ENCODE data around the gene CD28. TPM values are rescaled to one million over a fixed set of nuclear protein-coding genes. Genes with fewer than 3 reads are reported as not detected.

The CD28 gene
- total RNA-seq, 1 donor from 2014 or later, result 2.5 TPM

- Histone ChIP-seq H3K9me3 (no peaks in the 10 kb centered on the region), H3K27me3 (no peaks in the 10 kb centered on the region), H3K27ac (peak overlapping the region; percentile 30), H3K4me1 (peaks cover 12% of the 10 kb centered on the region), H3K36me3 (no peaks in the 10 kb centered on the region), H3K4me3 (no peak overlapping the region)
- TF ChIP-seq CTCF (IDR thresholded peaks at IDR 0.05), result no peak
- intact Hi-C loops (cut with DNase I), result no loop called here
- ATAC-seq (no peak), DNase-seq (no peak)
These were observed 35.1 kb downstream of the CD28 start for GRCh38 chr2:203741566-203741965.

GRCh38 chr2:203743441-203743981, 37.1 kb downstream of the CD28 start:
- Histone ChIP-seq H3K27me3 (no peaks in the 10 kb centered on the region), H3K4me3 (no peak overlapping the region), H3K4me1 (peaks cover 12% of the 10 kb centered on the region), H3K9me3 (no peaks in the 10 kb centered on the region), H3K36me3 (no peaks in the 10 kb centered on the region), H3K27ac (no peak overlapping the region)
- DNase-seq, result no peak
- TF ChIP-seq CTCF (IDR thresholded peaks at IDR 0.05), result no peak
- ATAC-seq, result peak; percentile 69
- intact Hi-C loops (cut with DNase I), result no loop called here

- Histone ChIP-seq H3K27me3 (no peaks in the 10 kb centered on the region), H3K27ac (no peak overlapping the region), H3K9me3 (no peaks in the 10 kb centered on the region), H3K36me3 (no peaks in the 10 kb centered on the region), H3K4me1 (peaks cover 12% of the 10 kb centered on the region), H3K4me3 (no peak overlapping the region)
- intact Hi-C loops (cut with DNase I), result no loop called here
- DNase-seq, result no peak
- no peak for TF ChIP-seq CTCF (IDR thresholded peaks at IDR 0.05)
- no peak for ATAC-seq
These were observed 37.7 kb downstream of the CD28 start for GRCh38 chr2:203744091-203744490.

GRCh38 chr2:203745267-203745666, 38.8 kb downstream of the CD28 start:
- no peak overlapping the region for H3K27ac ChIP-seq
- DNase-seq (no peak), ATAC-seq (no peak)
- no peak for TF ChIP-seq CTCF (IDR thresholded peaks at IDR 0.05)
- no peaks in the 10 kb centered on the region for H3K27me3 ChIP-seq
- H3K36me3 ChIP-seq, result no peaks in the 10 kb centered on the region
- H3K9me3 ChIP-seq, result no peaks in the 10 kb centered on the region
- intact Hi-C loops (cut with DNase I), result no loop called here
- peaks cover 12% of the 10 kb centered on the region for H3K4me1 ChIP-seq
- H3K4me3 ChIP-seq, result no peak overlapping the region

- no peaks in the 10 kb centered on the region for H3K4me1 ChIP-seq
- no peak for TF ChIP-seq CTCF (IDR thresholded peaks at IDR 0.05)
- H3K27me3 ChIP-seq, result no peaks in the 10 kb centered on the region
- no peaks in the 10 kb centered on the region for H3K9me3 ChIP-seq
- no peak overlapping the region for H3K4me3 ChIP-seq
- intact Hi-C loops (cut with DNase I), result no loop called here
- DNase-seq (no peak), ATAC-seq (no peak)
- H3K36me3 ChIP-seq, result no peaks in the 10 kb centered on the region
- no peak overlapping the region for H3K27ac ChIP-seq
These were observed 42.1 kb downstream of the CD28 start for GRCh38 chr2:203748331-203749126.

Measured in upper lobe of right lung (tissue), 1 donor.